ENCODE measurements around the gene MAPK4. TPM values are rescaled to one million over a fixed set of nuclear protein-coding genes. Genes with fewer than 3 reads are reported as not detected.
A peak's percentile ranks its signal among the peaks of the same experiment; 100 is the strongest.

MAPK4 gene
- total RNA-seq, 1 experiment from 2014 or later = 4.2 TPM

DNA sequence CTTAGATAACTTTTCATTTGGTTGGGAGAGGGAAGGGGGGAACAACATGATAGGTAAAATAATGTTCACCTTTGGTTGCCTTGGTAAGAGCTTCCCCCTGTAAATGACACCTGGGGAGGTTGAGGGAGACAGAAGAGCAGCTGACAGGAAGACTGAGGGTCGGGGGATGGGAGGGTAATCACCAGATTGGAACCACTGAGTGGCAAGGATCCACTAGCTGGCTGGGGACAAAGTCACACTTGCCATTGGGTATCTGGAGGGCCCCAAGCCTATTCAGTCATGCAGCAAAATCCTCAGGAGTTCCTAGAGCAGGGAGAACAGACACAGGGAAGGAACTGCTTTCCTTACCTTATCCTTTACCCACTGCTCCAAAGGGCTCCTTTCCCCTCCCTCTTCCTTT is 84.3 kb downstream of the MAPK4 start:
- no peak overlapping the region for H3K4me3 Mint-ChIP-seq
- H3K9me3 Mint-ChIP-seq = no peaks in the 10 kb centered on the region
- ChIA-PET CTCF (interaction anchor here (0.6 to 2.2 kb wide), 16 partner anchors 10 to 162 kb away, joined by 3 to 14 read pairs (median 4); no protein-coding TSS in a partner anchor), POLR2A (interaction anchor here (0.5 kb wide), 1 partner anchor 85 kb away, joined by 4 read pairs; no protein-coding TSS in a partner anchor)
- H3K36me3 Mint-ChIP-seq = no peaks in the 10 kb centered on the region
- ATAC-seq = no peak
- H3K4me1 Mint-ChIP-seq = peaks cover 11% of the 10 kb centered on the region
- no peak overlapping the region for H3K27ac Mint-ChIP-seq
- DNase-seq (ENCODE audit: low spot score) = no peak
- no peak for TF ChIP-seq NFE2L1 (CRISPR knock-in tag; IDR thresholded peaks at IDR 0.05)
- TF ChIP-seq TEAD1 (CRISPR knock-in tag; IDR thresholded peaks at IDR 0.05) = no peak
- no peak for TF ChIP-seq TEAD4 (CRISPR knock-in tag; IDR thresholded peaks at IDR 0.05)
- TF ChIP-seq ZNF317 (CRISPR knock-in tag; IDR thresholded peaks at IDR 0.05; ENCODE audit: borderline replicate concordance, low read depth) = no peak
- TF ChIP-seq ZNF219 (CRISPR knock-in tag; IDR thresholded peaks at IDR 0.05; ENCODE audit: borderline replicate concordance) = no peak
- TF ChIP-seq, protein P1, sequence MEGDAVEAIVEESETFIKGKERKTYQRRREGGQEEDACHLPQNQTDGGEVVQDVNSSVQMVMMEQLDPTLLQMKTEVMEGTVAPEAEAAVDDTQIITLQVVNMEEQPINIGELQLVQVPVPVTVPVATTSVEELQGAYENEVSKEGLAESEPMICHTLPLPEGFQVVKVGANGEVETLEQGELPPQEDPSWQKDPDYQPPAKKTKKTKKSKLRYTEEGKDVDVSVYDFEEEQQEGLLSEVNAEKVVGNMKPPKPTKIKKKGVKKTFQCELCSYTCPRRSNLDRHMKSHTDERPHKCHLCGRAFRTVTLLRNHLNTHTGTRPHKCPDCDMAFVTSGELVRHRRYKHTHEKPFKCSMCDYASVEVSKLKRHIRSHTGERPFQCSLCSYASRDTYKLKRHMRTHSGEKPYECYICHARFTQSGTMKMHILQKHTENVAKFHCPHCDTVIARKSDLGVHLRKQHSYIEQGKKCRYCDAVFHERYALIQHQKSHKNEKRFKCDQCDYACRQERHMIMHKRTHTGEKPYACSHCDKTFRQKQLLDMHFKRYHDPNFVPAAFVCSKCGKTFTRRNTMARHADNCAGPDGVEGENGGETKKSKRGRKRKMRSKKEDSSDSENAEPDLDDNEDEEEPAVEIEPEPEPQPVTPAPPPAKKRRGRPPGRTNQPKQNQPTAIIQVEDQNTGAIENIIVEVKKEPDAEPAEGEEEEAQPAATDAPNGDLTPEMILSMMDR (IDR thresholded peaks at IDR 0.05) = no peak
- no peak for TF ChIP-seq ZNF121 (CRISPR knock-in tag; IDR thresholded peaks at IDR 0.05)
- TF ChIP-seq, protein P2, sequence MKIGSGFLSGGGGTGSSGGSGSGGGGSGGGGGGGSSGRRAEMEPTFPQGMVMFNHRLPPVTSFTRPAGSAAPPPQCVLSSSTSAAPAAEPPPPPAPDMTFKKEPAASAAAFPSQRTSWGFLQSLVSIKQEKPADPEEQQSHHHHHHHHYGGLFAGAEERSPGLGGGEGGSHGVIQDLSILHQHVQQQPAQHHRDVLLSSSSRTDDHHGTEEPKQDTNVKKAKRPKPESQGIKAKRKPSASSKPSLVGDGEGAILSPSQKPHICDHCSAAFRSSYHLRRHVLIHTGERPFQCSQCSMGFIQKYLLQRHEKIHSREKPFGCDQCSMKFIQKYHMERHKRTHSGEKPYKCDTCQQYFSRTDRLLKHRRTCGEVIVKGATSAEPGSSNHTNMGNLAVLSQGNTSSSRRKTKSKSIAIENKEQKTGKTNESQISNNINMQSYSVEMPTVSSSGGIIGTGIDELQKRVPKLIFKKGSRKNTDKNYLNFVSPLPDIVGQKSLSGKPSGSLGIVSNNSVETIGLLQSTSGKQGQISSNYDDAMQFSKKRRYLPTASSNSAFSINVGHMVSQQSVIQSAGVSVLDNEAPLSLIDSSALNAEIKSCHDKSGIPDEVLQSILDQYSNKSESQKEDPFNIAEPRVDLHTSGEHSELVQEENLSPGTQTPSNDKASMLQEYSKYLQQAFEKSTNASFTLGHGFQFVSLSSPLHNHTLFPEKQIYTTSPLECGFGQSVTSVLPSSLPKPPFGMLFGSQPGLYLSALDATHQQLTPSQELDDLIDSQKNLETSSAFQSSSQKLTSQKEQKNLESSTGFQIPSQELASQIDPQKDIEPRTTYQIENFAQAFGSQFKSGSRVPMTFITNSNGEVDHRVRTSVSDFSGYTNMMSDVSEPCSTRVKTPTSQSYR (CRISPR knock-in tag; IDR thresholded peaks at IDR 0.05) = no peak
- H3K27me3 Mint-ChIP-seq (ENCODE audit: low read depth) = no peaks in the 10 kb centered on the region

DNA sequence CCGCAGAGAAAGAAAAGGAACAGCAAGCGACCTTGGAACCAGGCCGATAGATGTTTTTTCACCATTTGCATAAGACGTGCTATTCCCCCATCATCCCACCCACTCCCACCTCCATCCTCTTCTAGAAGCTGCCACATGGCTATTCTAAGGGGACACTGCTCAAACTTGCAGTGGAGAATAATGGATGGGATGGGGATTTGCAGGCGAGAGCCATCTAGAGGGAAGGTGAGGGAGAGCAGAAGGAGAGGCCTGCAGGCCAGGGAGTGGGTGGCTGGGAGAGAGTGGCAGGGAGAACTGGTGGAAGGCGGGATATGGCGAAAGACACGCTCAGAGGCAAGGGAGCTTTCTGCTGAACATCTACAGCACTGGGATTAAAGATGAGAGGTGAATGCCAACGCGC is 84.9 kb downstream of the MAPK4 start:
- peak overlapping the region; percentile 4; the same call in 1 of the 2 replicates for H3K27ac Mint-ChIP-seq
- H3K36me3 Mint-ChIP-seq = no peaks in the 10 kb centered on the region
- no peaks in the 10 kb centered on the region for H3K27me3 Mint-ChIP-seq (ENCODE audit: low read depth)
- H3K9me3 Mint-ChIP-seq = no peaks in the 10 kb centered on the region
- DNase-seq (ENCODE audit: low spot score) (peak; percentile 60), ATAC-seq (peak; percentile 99)
- no peak overlapping the region for H3K4me3 Mint-ChIP-seq
- ChIA-PET POLR2A (interaction anchor here (0.5 kb wide), 1 partner anchor 85 kb away, joined by 4 read pairs; no protein-coding TSS in a partner anchor), CTCF (interaction anchor here (0.5 to 2.2 kb wide), 20 partner anchors 15 to 248 kb away, joined by 3 to 14 read pairs (median 4); no protein-coding TSS in a partner anchor)
- TF ChIP-seq, protein P3, sequence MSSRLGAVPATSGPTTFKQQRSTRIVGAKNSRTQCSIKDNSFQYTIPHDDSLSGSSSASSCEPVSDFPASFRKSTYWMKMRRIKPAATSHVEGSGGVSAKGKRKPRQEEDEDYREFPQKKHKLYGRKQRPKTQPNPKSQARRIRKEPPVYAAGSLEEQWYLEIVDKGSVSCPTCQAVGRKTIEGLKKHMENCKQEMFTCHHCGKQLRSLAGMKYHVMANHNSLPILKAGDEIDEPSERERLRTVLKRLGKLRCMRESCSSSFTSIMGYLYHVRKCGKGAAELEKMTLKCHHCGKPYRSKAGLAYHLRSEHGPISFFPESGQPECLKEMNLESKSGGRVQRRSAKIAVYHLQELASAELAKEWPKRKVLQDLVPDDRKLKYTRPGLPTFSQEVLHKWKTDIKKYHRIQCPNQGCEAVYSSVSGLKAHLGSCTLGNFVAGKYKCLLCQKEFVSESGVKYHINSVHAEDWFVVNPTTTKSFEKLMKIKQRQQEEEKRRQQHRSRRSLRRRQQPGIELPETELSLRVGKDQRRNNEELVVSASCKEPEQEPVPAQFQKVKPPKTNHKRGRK (CRISPR knock-in tag; IDR thresholded peaks at IDR 0.05; ENCODE audit: borderline replicate concordance) = no peak
- TF ChIP-seq, protein P4, sequence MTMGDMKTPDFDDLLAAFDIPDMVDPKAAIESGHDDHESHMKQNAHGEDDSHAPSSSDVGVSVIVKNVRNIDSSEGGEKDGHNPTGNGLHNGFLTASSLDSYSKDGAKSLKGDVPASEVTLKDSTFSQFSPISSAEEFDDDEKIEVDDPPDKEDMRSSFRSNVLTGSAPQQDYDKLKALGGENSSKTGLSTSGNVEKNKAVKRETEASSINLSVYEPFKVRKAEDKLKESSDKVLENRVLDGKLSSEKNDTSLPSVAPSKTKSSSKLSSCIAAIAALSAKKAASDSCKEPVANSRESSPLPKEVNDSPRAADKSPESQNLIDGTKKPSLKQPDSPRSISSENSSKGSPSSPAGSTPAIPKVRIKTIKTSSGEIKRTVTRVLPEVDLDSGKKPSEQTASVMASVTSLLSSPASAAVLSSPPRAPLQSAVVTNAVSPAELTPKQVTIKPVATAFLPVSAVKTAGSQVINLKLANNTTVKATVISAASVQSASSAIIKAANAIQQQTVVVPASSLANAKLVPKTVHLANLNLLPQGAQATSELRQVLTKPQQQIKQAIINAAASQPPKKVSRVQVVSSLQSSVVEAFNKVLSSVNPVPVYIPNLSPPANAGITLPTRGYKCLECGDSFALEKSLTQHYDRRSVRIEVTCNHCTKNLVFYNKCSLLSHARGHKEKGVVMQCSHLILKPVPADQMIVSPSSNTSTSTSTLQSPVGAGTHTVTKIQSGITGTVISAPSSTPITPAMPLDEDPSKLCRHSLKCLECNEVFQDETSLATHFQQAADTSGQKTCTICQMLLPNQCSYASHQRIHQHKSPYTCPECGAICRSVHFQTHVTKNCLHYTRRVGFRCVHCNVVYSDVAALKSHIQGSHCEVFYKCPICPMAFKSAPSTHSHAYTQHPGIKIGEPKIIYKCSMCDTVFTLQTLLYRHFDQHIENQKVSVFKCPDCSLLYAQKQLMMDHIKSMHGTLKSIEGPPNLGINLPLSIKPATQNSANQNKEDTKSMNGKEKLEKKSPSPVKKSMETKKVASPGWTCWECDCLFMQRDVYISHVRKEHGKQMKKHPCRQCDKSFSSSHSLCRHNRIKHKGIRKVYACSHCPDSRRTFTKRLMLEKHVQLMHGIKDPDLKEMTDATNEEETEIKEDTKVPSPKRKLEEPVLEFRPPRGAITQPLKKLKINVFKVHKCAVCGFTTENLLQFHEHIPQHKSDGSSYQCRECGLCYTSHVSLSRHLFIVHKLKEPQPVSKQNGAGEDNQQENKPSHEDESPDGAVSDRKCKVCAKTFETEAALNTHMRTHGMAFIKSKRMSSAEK (CRISPR knock-in tag; IDR thresholded peaks at IDR 0.05; ENCODE audit: borderline replicate concordance) = 0 out of 2 replicates have a peak, but pooled peaks have one; percentile 16
- TF ChIP-seq KAT7 (CRISPR knock-in tag; IDR thresholded peaks at IDR 0.05; ENCODE audit: borderline replicate concordance) (no peak), ETV6 (CRISPR knock-in tag; IDR thresholded peaks at IDR 0.05) (0 out of 2 replicates have a peak, but pooled peaks have one; percentile 17)
- TF ChIP-seq, protein P5, sequence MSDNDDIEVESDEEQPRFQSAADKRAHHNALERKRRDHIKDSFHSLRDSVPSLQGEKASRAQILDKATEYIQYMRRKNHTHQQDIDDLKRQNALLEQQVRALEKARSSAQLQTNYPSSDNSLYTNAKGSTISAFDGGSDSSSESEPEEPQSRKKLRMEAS (CRISPR knock-in tag; IDR thresholded peaks at IDR 0.05) = peak; percentile 30; the same call in 1 of the 2 replicates
- H3K4me1 Mint-ChIP-seq = peaks cover 11% of the 10 kb centered on the region
